HG02981 (cell line): ENCODE results near the gene COX5B.
"Not testable (repeated sequence)": the region's sequence is repeated elsewhere in the genome, so short reads cannot be mapped to it uniquely, and the experiment has no call there.

Experiments used
- ATAC-seq: cut with Tn5 transposase; IDR thresholded peaks from one replicate; pipeline ENCODE4 v1.9.1; 2021; ENCODE audit warnings: mild to moderate bottlenecking, moderate library complexity; ENCODE audit not compliant: unreplicated experiment

The COX5B gene

GRCh38 chr2:97645695-97646629, at the start of gene COX5B:
COX5B (plus strand) TSS chr2:97646062; CDS start chr2:97646087, 25 bp downstream.
- peak; percentile 97 for ATAC-seq

GRCh38 chr2:97596180-97596579, 49.7 kb upstream of the COX5B start:
- not testable (repeated sequence) for ATAC-seq

GRCh38 chr2:97601537-97601936, 44.3 kb upstream of the COX5B start:
- not testable (repeated sequence) for ATAC-seq

GRCh38 chr2:97605109-97605508, 40.8 kb upstream of the COX5B start:
- ATAC-seq, result not testable (repeated sequence)

- ATAC-seq, result not testable (repeated sequence)
These were observed 40.1 kb upstream of the COX5B start for GRCh38 chr2:97605524-97606339.

GRCh38 chr2:97608745-97609144, 37.1 kb upstream of the COX5B start:
- ATAC-seq, result not testable (repeated sequence)

GRCh38 chr2:97611895-97612294, 34.0 kb upstream of the COX5B start:
- not testable (repeated sequence) for ATAC-seq

- not testable (repeated sequence) for ATAC-seq
These were observed 30.1 kb upstream of the COX5B start for GRCh38 chr2:97615746-97616145.

GRCh38 chr2:97617911-97618310, 28.0 kb upstream of the COX5B start:
- ATAC-seq, result no peak

GRCh38 chr2:97618939-97619827, 26.7 kb upstream of the COX5B start:
- not testable (repeated sequence) for ATAC-seq

GRCh38 chr2:97620492-97620891, 25.4 kb upstream of the COX5B start:
- ATAC-seq, result not testable (repeated sequence)

- ATAC-seq, result not testable (repeated sequence)
These were observed 22.9 kb upstream of the COX5B start for GRCh38 chr2:97622976-97623375.

- ATAC-seq, result not testable (repeated sequence)
These were observed 20.4 kb upstream of the COX5B start for GRCh38 chr2:97625354-97626048.

- ATAC-seq, result not testable (repeated sequence)
These were observed 19.8 kb upstream of the COX5B start for GRCh38 chr2:97626049-97626430.

GRCh38 chr2:97644023-97644717, 1.7 kb upstream of the COX5B start:
- no peak for ATAC-seq

GRCh38 chr2:97645112-97645694, 659 bp upstream of the COX5B start:
- ATAC-seq, result peak; percentile 12

GRCh38 chr2:97646977-97647376, 1.1 kb downstream of the COX5B start:
- ATAC-seq, result no peak

- no peak for ATAC-seq
These were observed 5.3 kb downstream of the COX5B start for GRCh38 chr2:97651114-97651513.

GRCh38 chr2:97653473-97653872, 7.6 kb downstream of the COX5B start:
- no peak for ATAC-seq
